Measurements from ENCODE around the gene SLC1A7.

- TF ChIP-seq SP1 (IDR thresholded peaks at IDR 0.05) (no peak), LEF1 (IDR thresholded peaks at IDR 0.05; ENCODE audit: borderline replicate concordance) (no peak), FOXK2 (IDR thresholded peaks at IDR 0.05) (no peak), ELF4 (IDR thresholded peaks at IDR 0.05) (no peak), TARDBP (IDR thresholded peaks at IDR 0.05) (no peak), NFRKB (IDR thresholded peaks at IDR 0.05) (no peak), ZNF384 (IDR thresholded peaks at IDR 0.05) (no peak), SUZ12 (IDR thresholded peaks at IDR 0.05) (no peak), FOXM1 (IDR thresholded peaks at IDR 0.05; ENCODE audit: borderline replicate concordance) (no peak), HDGF (IDR thresholded peaks at IDR 0.05; ENCODE audit: borderline replicate concordance) (no peak), CTBP1 (IDR thresholded peaks at IDR 0.05; ENCODE audit: borderline replicate concordance) (no peak), BHLHE40 (IDR thresholded peaks at IDR 0.05; ENCODE audit: borderline replicate concordance) (no peak), FOXA1 (IDR thresholded peaks at IDR 0.05) (no peak), PKNOX1 (IDR thresholded peaks at IDR 0.05) (no peak)
Observed at GRCh38 chr1:53116933-53117600, 25.4 kb downstream of the SLC1A7 start.

All from HEK293T (cell line).